Heart left ventricle (tissue), 16 donors: ENCODE measurements around the gene KCNC3. TPM values are rescaled to one million over a fixed set of nuclear protein-coding genes. Genes with fewer than 3 reads are reported as not detected.

Experiments
- ATAC-seq, 4 donors: fragments of 200-7000 bp; cut with Tn5 transposase; one replicate each; pipeline ENCODE4 v1.9.1; 2020 to 2022; ENCODE audit warnings: moderate library complexity in 4 of 4, mild to moderate bottlenecking in 3 of 4, moderate number of reproducible peaks in 1 of 4
- DNase-seq, 5 donors: peaks; one replicate each; pipeline ENCODE4 v3.0.0-alpha.2; 2020
- H3K27ac ChIP-seq, 12 donors: fragments of 200-600 bp; sonication (generic) in 4 of 12; one replicate each; pipeline versions ENCODE4 v1.5.0 to v1.8.0; 2016 to 2022; ENCODE audit warnings: mild to moderate bottlenecking in 2 of 12
- H3K27me3 ChIP-seq, 9 donors: fragments of 200-600 bp; sonication (generic) in 2 of 9; one replicate each; pipeline versions ENCODE4 v1.5.1 to v1.8.0; 2016 to 2022; ENCODE audit warnings: mild to moderate bottlenecking in 3 of 9
- H3K36me3 ChIP-seq, 9 donors: fragments of 200-600 bp; sonication (generic) in 2 of 9; one replicate each; pipeline versions ENCODE4 v1.5.0 to v1.8.0; 2018 to 2022; ENCODE audit warnings: mild to moderate bottlenecking in 2 of 9
- H3K4me1 ChIP-seq, 12 donors: fragments of 200-600 bp; sonication (generic) in 4 of 12; one replicate each; pipeline versions ENCODE4 v1.5.0 to v1.8.0; 2016 to 2022; ENCODE audit warnings: mild to moderate bottlenecking in 3 of 12
- H3K4me3 ChIP-seq, 12 donors: fragments of 200-600 bp; sonication (generic) in 4 of 12; one replicate each; pipeline versions ENCODE4 v1.5.0 to v1.8.0; 2017 to 2022; ENCODE audit warnings: mild to moderate bottlenecking in 9 of 12, moderate library complexity in 4 of 12
- H3K9me3 ChIP-seq, 12 donors: fragments of 200-600 bp; sonication (generic) in 4 of 12; one replicate each; pipeline versions ENCODE4 v1.5.0 to v1.8.0; 2016 to 2022; ENCODE audit warnings: mild to moderate bottlenecking in 1 of 12
- CTCF ChIP-seq, 12 donors: fragments of 200-600 bp; sonication (generic) in 4 of 12; IDR thresholded peaks; one replicate each; pipeline versions ENCODE4 v1.5.0 to v1.8.0; 2018 to 2022; ENCODE audit warnings: antibody characterized with exemption in 12 of 12, mild to moderate bottlenecking in 5 of 12
- POLR2A ChIP-seq, 2 donors: fragments of 450-650 bp; IDR thresholded peaks; one replicate each; pipeline ENCODE4 v1.6.1; 2017; ENCODE audit warnings: antibody characterized with exemption in 2 of 2, mild to moderate bottlenecking in 2 of 2, moderate library complexity in 2 of 2
- WGBS, 4 donors: extraction: QIAGEN DNeasy Blood & Tissue Kit in 2 of 4; methylation state at CpG; one replicate each; pipeline versions ENCODE4 v1.1.5 to v1.1.7; 2013 to 2018; 5-methylcytosine and 5-hydroxymethylcytosine counted together
- intact Hi-C, 10 donors: fragments of 100-400 bp; cut with DNase I; formaldehyde crosslinking; loops; one replicate each; pipeline versions ENCODE4 v1.11.1 to v1.14.2; 2022
- polyA plus RNA-seq, 2 donors: library from polyadenylated mRNA; stranded (reverse); fragments of 200-250 nt; gene quantifications; one replicate each; pipeline ENCODE4 v1.2.3, GENCODE V29; 2013
- total RNA-seq, 9 donors: library from RNA; depleted of rRNA in 2 of 9; stranded (reverse); fragments of >200 nt in 2 of 9; fragmentation: NEBNext Ultra II Directional in 3 of 9; extraction: Animal tissue kit (Norgen Biotek cat#: 25700) in 3 of 9; gene quantifications; one replicate each; pipeline versions ENCODE4 v1.1.0 to v1.2.4, GENCODE V29; 2016 to 2023
- donor health status: ischemic (EF 13 %, LVEDD 7.1; RV severe dilation, severe dysfunction).
- donor health status: healthy with polysubstance abuse.
- donor health status: DM: no; HTN: yes; CAD: no.
- donor health status: DM: no; HTN: no; CAD: no.
- donor health status: ischemic (EF 25% LVEDD 6.9; RV normal size, moderate dysfunction).
- donor health status: ischemic (EF 25% LVEDD 5.7; RV mildly dilated, moderate dysfunction).
- donor health status: healthy.
- donor health status: DM: yes; HTN: yes; CAD: no.
- donor health status: ischemic (EF 35%, LVEDD 5.7; RV mildly dilated, moderate dysfunction).
- donor health status: nonischemic (EF 11% LVEDD 7.7; RV severe dilation, severe dysfunction).
- donor health status: DM: yes; HTN: yes; CAD: no.
- donor health status: PGD.
- donor health status: ischemic (EF 29% LVEDD 5.4; RV normal size, mild dysfunction).
- donor health status: nonischemic (EF 23%, LVEDD 6.1; RV moderate dilation, normal function).

The KCNC3 gene
- total and polyA plus RNA-seq, 11 donors, result 0.87 to 4.4 (median 2.5) TPM

- H3K27me3 ChIP-seq, result no peaks in the 10 kb centered on the region
- H3K4me3 ChIP-seq, result no peak overlapping the region
- TF ChIP-seq CTCF (IDR thresholded peaks at IDR 0.05), result no peak
- TF ChIP-seq POLR2A (IDR thresholded peaks at IDR 0.05), result no peak
- peaks cover 0 to 4% (median 0%) of the 10 kb centered on the region in 12 donors for H3K4me1 ChIP-seq
- H3K9me3 ChIP-seq, result no peaks in the 10 kb centered on the region
- intact Hi-C loops, result no loop called here
- H3K27ac ChIP-seq, result no peak overlapping the region
- WGBS, 4 donors, result 74 to 84% (median 78%) methylated on average over 13 of the region's 13 CpGs
- DNase-seq (no peak), ATAC-seq (no peak)
- peaks cover 0 to 30% (median 5%) of the 10 kb centered on the region in 9 donors for H3K36me3 ChIP-seq
Measured at GRCh38 chr19:50268041-50268440, 61.1 kb downstream of the KCNC3 start.

- ATAC-seq, result peak in 1 of 4 donors; percentile 35
- Histone ChIP-seq H3K4me1 (peaks cover 0 to 4% (median 0%) of the 10 kb centered on the region in 12 donors), H3K9me3 (no peaks in the 10 kb centered on the region), H3K27ac (no peak overlapping the region), H3K4me3 (no peak overlapping the region), H3K36me3 (peaks cover 0 to 28% (median 4%) of the 10 kb centered on the region in 9 donors), H3K27me3 (no peaks in the 10 kb centered on the region)
- 29 to 42% (median 38%) methylated on average over 6 to 20 of the region's 20 CpGs for WGBS, 4 donors
- no peak for DNase-seq
- TF ChIP-seq POLR2A (IDR thresholded peaks at IDR 0.05), result no peak
- no peak for TF ChIP-seq CTCF (IDR thresholded peaks at IDR 0.05)
- intact Hi-C loops, result no loop called here
Measured at GRCh38 chr19:50266896-50267295, 62.3 kb downstream of the KCNC3 start.

GRCh38 chr19:50266041-50266440, 63.1 kb downstream of the KCNC3 start:
- H3K27me3 ChIP-seq, result no peaks in the 10 kb centered on the region
- H3K36me3 ChIP-seq, result peaks cover 0 to 25% (median 0%) of the 10 kb centered on the region in 9 donors
- H3K9me3 ChIP-seq, result no peaks in the 10 kb centered on the region
- peaks cover 0 to 4% (median 0%) of the 10 kb centered on the region in 12 donors for H3K4me1 ChIP-seq
- ATAC-seq (no peak), DNase-seq (no peak)
- 88 to 92% (median 90%) methylated on average over 8 of the region's 8 CpGs for WGBS, 4 donors
- TF ChIP-seq CTCF (IDR thresholded peaks at IDR 0.05) (no peak), POLR2A (IDR thresholded peaks at IDR 0.05) (no peak)
- no peak overlapping the region for H3K27ac ChIP-seq
- H3K4me3 ChIP-seq, result no peak overlapping the region
- intact Hi-C loops, result no loop called here

GRCh38 chr19:50264483-50265186, 64.5 kb downstream of the KCNC3 start:
- no peaks in the 10 kb centered on the region for H3K27me3 ChIP-seq
- H3K27ac ChIP-seq, result no peak overlapping the region
- DNase-seq, result no peak
- WGBS, 4 donors, result 67 to 79% (median 73%) methylated on average over 8 of the region's 8 CpGs
- peak in 3 of 4 donors; percentile 21 to 25 (median 23) for ATAC-seq
- peaks cover 0 to 3% (median 0%) of the 10 kb centered on the region in 12 donors for H3K4me1 ChIP-seq
- H3K4me3 ChIP-seq, result no peak overlapping the region
- H3K36me3 ChIP-seq, result peaks cover 0 to 31% (median 0%) of the 10 kb centered on the region in 9 donors
- intact Hi-C loops, result no loop called here
- TF ChIP-seq CTCF (IDR thresholded peaks at IDR 0.05) (no peak), POLR2A (IDR thresholded peaks at IDR 0.05) (no peak)
- H3K9me3 ChIP-seq, result no peaks in the 10 kb centered on the region
